ENCODE results near the gene GAGE13. TPM values are rescaled to one million over a fixed set of nuclear protein-coding genes. Genes with fewer than 3 reads are reported as not detected.
A peak's percentile ranks its signal among the peaks of the same experiment; 100 is the strongest.

Gene GAGE13
- total and polyA plus RNA-seq, 2 of the 8 experiments (the other 6 are each of a cell fraction or from before 2014, with no cell fraction given): not detected

- Histone ChIP-seq H2BK12ac (ENCODE audit: low read depth, low read length) (no peak overlapping the region), H2BK20ac (ENCODE audit: low read length) (no peak overlapping the region), H4K8ac (ENCODE audit: extremely low read depth, insufficient read depth, low read length) (no peak overlapping the region), H3K9ac (replicated peaks in 1 of 4; ENCODE audit: extremely low read depth in 1 of 4, low read depth in 3 of 4, low read length in 3 of 4) (no peak overlapping the region), H4K91ac (replicated peaks; ENCODE audit: insufficient read length, low read length) (no peak overlapping the region), H3K4me2 (ENCODE audit: insufficient read depth in 1 of 2, low read depth in 2 of 2, low read length in 2 of 2) (peak overlapping the region in 1 of 2 experiments; percentile 7; a peak in 1 of 4 replicates), H3K18ac (ENCODE audit: extremely low read depth, low read length) (no peak overlapping the region), H3K4ac (replicated peaks; ENCODE audit: insufficient read length, low read depth, low read length) (no peak overlapping the region), H2BK120ac (replicated peaks; ENCODE audit: low read depth, low read length) (no peak overlapping the region), H3K79me1 (ENCODE audit: low read depth, low read length) (no peaks in the 10 kb centered on the region), H2AK5ac (ENCODE audit: low read depth, low read length) (no peak overlapping the region), H2AFZ (ENCODE audit: low read length) (no peak overlapping the region), H3K23me2 (ENCODE audit: low read depth, low read length) (no peaks in the 10 kb centered on the region), H3K4me3 (ENCODE audit: extremely low read depth in 1 of 4, insufficient read depth in 2 of 4, low read depth in 3 of 4, low read length in 4 of 4) (no peak overlapping the region), H3K56ac (replicated peaks; ENCODE audit: insufficient read length, low read depth, low read length) (no peak overlapping the region), H3K79me2 (ENCODE audit: control insufficient read depth in 1 of 2, insufficient read depth in 2 of 2, low read length in 2 of 2) (no peaks in the 10 kb centered on the region), H3K4me1 (replicated peaks in 1 of 4; ENCODE audit: control insufficient read depth in 3 of 4, insufficient read depth in 4 of 4, low read length in 3 of 4) (no peaks in the 10 kb centered on the region; a peak in 1 of 7 replicates), H3K27ac (ENCODE audit: low read depth, low read length) (no peak overlapping the region), H2BK15ac (ENCODE audit: low read length) (no peak overlapping the region), H3K23ac (ENCODE audit: insufficient read length) (no peak overlapping the region), H3K27me3 (replicated peaks in 1 of 4; ENCODE audit: control insufficient read depth in 3 of 4, extremely low read depth in 1 of 4, insufficient read depth in 3 of 4, low read length in 3 of 4) (no peaks in the 10 kb centered on the region), H3K14ac (ENCODE audit: insufficient read length) (no peak overlapping the region), H4K5ac (ENCODE audit: insufficient read length, low read depth, low read length) (no peak overlapping the region), H4K20me1 (replicated peaks in 1 of 2; ENCODE audit: control insufficient read depth in 1 of 2, insufficient read depth in 2 of 2, low read length in 2 of 2) (no peaks in the 10 kb centered on the region), H3K36me3 (ENCODE audit: control insufficient read depth in 2 of 4, insufficient read depth in 4 of 4, low read length in 3 of 4) (no peaks in the 10 kb centered on the region), H3K9me3 (ENCODE audit: insufficient read depth in 2 of 2, low read depth in 1 of 2, low read length in 1 of 2) (no peaks in the 10 kb centered on the region), H2BK5ac (ENCODE audit: low read depth, low read length) (no peak overlapping the region)
- DNase-seq (ENCODE audit: low read depth in 1 of 2, low spot score in 2 of 2): no peak
- ChIA-PET CTCF (ENCODE audit: partially characterized antibody) (interaction anchor here (1.7 kb wide), 1 partner anchor 90 kb away, joined by 11 read pairs; no protein-coding TSS in a partner anchor), POLR2A (ENCODE audit: partially characterized antibody) (interaction anchor here (1.0 to 2.1 kb wide), 2 partner anchors 8 to 14 kb away, joined by 3 to 5 read pairs; no protein-coding TSS in a partner anchor)
- 58% methylated on average over 7 of the region's 11 CpGs; no CpG with 5 or more reads in 1 of the 2 experiments for whole genome bisulfite sequencing, 2 experiments (ENCODE audit: extremely low coverage in 1 of 2, insufficient coverage in 1 of 2, insufficient read length in 1 of 2, insufficient replicate concordance in 2 of 2, low coverage in 1 of 2, low lambda C conversion rate in 2 of 2, missing lambda C conversion rate in 1 of 2)
- FAIRE-seq: peak; percentile 78
- TF ChIP-seq JUN (IDR thresholded peaks at IDR 0.05; ENCODE audit: low read depth, low read length): no peak
- TF ChIP-seq SP2 (IDR thresholded peaks at IDR 0.05; ENCODE audit: low read length): no peak
- no peak for TF ChIP-seq YY1 (IDR thresholded peaks at IDR 0.05; ENCODE audit: low read depth, low read length)
- TF ChIP-seq KDM5A (IDR thresholded peaks at IDR 0.05; ENCODE audit: low read length): no peak
- TF ChIP-seq RFX5 (IDR thresholded peaks at IDR 0.05; ENCODE audit: borderline replicate concordance, low read depth, low read length): no peak
- TF ChIP-seq, protein P1, sequence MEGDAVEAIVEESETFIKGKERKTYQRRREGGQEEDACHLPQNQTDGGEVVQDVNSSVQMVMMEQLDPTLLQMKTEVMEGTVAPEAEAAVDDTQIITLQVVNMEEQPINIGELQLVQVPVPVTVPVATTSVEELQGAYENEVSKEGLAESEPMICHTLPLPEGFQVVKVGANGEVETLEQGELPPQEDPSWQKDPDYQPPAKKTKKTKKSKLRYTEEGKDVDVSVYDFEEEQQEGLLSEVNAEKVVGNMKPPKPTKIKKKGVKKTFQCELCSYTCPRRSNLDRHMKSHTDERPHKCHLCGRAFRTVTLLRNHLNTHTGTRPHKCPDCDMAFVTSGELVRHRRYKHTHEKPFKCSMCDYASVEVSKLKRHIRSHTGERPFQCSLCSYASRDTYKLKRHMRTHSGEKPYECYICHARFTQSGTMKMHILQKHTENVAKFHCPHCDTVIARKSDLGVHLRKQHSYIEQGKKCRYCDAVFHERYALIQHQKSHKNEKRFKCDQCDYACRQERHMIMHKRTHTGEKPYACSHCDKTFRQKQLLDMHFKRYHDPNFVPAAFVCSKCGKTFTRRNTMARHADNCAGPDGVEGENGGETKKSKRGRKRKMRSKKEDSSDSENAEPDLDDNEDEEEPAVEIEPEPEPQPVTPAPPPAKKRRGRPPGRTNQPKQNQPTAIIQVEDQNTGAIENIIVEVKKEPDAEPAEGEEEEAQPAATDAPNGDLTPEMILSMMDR (IDR thresholded peaks at IDR 0.05; ENCODE audit: control extremely low read depth in 1 of 3, insufficient read depth in 1 of 3, low read depth in 1 of 3, low read length in 3 of 3): peak in 2 of 3 experiments; percentile 17 to 34; a peak in 2 of 4 replicates
- TF ChIP-seq SRF (IDR thresholded peaks at IDR 0.05; ENCODE audit: low read depth, low read length): no peak
- TF ChIP-seq BACH1 (IDR thresholded peaks at IDR 0.05; ENCODE audit: low read length): no peak
- no peak for TF ChIP-seq SIX5 (IDR thresholded peaks at IDR 0.05; ENCODE audit: low read depth, low read length)
- no peak for TF ChIP-seq USF2 (IDR thresholded peaks at IDR 0.05; ENCODE audit: low read length)
These were observed 48.8 kb upstream of the GAGE13 start for GRCh38 chrX:49282647-49283011.
